ENCODE results near the gene CELF2. TPM values are rescaled to one million over a fixed set of nuclear protein-coding genes. Genes with fewer than 3 reads are reported as not detected.

CELF2 gene
- total RNA-seq, 4 donors from 2014 or later, result 120 to 185 (median 154) TPM

GRCh38 chr10:11275651-11276050, 258.0 kb downstream of the CELF2 start:
- TF ChIP-seq CTCF (IDR thresholded peaks at IDR 0.05; ENCODE audit: low read depth), result no peak

DNA sequence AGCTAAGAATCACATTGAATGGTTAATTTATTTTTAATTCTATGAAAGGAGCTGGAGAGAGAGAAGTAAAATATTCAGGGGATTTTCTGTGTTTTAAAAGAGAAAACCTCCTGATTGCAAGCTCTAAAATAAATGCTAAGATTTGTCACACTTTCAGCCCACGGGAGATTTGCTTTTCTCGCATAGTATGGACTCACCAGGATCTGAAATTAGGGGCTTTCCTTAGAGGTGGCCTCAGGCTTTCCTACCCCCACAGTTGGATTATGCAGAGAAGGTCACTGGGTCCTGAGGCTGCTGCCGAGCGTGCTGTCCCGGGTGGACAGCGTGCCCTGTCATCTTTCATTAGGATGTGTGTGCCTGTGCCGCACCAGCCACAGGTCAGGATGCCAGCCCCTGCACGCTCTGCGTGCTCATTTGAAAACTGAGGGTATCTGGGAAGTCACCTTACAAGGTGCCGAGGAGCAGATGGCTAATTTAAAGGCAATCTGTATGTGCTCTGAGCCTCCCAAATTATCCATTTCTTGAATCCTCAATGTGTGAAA, 258.8 kb downstream of the CELF2 start:
- no peak for TF ChIP-seq CTCF (IDR thresholded peaks at IDR 0.05; ENCODE audit: low read depth)

DNA sequence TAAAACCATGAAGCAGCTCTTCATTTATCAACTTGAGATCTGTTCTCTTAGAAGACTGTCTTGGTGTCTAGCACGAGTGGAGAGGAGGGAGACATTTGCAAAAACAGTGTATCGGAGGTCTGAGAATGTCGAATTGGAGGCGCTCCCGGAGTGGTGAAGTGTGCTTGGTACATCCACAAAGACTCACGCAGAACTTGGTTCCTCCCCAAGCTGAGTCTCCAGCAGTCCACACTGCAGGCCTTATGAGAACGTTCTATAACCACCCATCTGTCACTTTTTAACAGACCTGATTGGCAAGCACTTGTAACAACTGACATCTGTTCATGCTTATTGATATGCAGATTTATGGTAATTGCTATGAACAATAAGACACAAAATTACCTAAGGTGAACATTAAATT, 261.6 kb downstream of the CELF2 start:
- no peak for TF ChIP-seq CTCF (IDR thresholded peaks at IDR 0.05; ENCODE audit: low read depth)

GRCh38 chr10:11280187-11280932, 262.7 kb downstream of the CELF2 start:
- no peak for TF ChIP-seq CTCF (IDR thresholded peaks at IDR 0.05; ENCODE audit: low read depth)

DNA sequence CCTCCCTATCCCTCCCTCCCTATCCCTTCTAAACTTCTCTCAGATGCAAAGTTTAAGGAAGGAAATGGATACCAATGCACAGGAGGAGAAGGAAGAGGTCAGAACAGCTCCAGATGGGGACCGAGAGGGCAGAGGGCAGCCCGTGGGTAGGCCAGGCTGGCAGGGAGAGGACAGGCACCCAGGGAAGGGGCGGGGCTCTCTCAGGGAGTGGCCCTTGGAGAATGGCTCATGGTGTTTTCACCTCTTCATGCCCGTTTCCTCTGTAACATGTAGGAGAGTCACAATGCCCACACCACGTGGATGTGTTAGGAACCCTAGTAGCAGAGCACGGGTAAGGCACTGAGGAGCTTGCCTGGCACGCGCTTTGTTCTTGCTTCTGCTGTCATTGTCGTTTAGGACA, 264.5 kb downstream of the CELF2 start:
- no peak for TF ChIP-seq CTCF (IDR thresholded peaks at IDR 0.05; ENCODE audit: low read depth)

DNA sequence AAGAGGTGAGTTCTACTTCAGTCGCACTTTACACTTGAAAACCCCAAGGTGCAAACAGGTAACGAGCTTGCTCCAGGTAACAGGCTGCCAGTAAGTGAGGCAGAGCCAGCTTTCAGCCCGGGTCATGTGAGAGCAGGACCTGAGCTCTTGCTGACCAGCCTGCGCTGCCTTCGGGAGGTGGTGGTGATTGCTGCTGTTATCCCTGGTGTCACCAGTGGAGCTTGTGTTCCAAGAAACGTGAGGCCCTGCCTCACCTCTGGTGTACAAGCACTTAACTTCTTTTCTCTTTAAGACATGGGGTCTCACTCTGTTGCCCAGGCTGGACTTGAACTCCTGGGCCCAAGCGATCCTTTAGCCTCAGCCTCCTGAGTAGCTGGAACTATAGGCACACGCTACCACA, 265.0 kb downstream of the CELF2 start:
- TF ChIP-seq CTCF (IDR thresholded peaks at IDR 0.05; ENCODE audit: low read depth), result no peak

DNA sequence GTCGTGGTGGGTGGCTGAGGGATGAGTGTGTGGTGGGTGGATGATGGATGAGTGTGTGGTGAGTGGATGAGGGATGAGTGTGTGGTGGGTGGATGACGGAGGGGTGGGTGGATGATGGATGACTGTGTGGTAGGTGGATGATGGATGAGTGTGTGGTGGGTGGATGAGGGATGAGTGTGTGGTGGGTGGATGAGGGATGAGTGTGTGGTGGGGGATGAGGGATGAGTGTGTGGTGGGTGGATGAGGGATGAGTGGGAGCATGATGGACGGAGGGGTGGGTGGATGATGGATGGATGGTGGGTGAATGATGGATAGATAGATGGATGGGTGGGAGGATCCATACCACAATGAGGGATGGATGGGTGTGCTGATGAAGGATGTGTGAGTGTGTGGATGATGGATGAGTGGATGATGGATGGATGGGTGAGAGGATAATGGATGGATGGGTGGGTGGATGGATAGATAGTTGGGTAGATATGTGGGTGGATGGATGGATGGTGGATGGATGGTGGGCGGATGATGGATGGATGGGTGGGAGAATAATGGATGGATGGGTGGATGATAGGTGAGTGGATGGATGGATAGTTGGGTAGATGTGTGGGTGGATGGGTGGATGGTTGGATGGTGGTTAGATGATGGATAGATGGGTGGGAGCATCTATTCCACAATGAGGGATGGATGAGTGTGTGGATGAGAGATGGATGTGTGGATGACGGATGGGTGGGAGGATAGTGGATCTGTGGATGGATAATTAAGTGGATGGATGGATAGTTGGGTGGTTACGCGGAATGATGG, 266.8 kb downstream of the CELF2 start:
- TF ChIP-seq CTCF (IDR thresholded peaks at IDR 0.05; ENCODE audit: low read depth), result no peak

Measured in subcutaneous adipose tissue (tissue), 4 donors.